Peyer's patch (tissue), 4 donors: ENCODE data around the gene CACNA2D1.

Experiments
- CTCF ChIP-seq, 6 experiments: fragments of 450-650 bp in 4 of 6; fragments of 200-600 bp in 2 of 6; sonication (generic) in 1 of 6; IDR thresholded peaks; one replicate each; pipeline ENCODE4 v1.5.1; 2017 to 2019; ENCODE audit warnings: antibody characterized with exemption in 6 of 6, mild to moderate bottlenecking in 3 of 6, moderate library complexity in 1 of 6
- POLR2A ChIP-seq, 2 donors: fragments of 450-650 bp; IDR thresholded peaks; one replicate each; pipeline ENCODE4 v1.5.1; 2017; ENCODE audit warnings: antibody characterized with exemption in 2 of 2, mild to moderate bottlenecking in 2 of 2, moderate library complexity in 2 of 2

GRCh38 chr7:82163586-82163985 lies 280.0 kb downstream of the CACNA2D1 start:
- TF ChIP-seq CTCF (IDR thresholded peaks at IDR 0.05) (no peak), POLR2A (IDR thresholded peaks at IDR 0.05) (no peak)
